GM12878 (cell line): ENCODE data around the gene MEG3.

ENCODE experiments used
- CHD2 ChIP-seq: IDR thresholded peaks from 2 replicates; pipeline ENCODE4 v1.6.1; 2011; ENCODE audit warnings: low read depth, low read length, improper control_type of control experiment, borderline replicate concordance
- CREB1 ChIP-seq: IDR thresholded peaks from 2 replicates; pipeline ENCODE4 v1.6.1; 2012; ENCODE audit warnings: low read depth, mild to moderate bottlenecking, inconsistent platforms
- EP300 ChIP-seq, 2 experiments: fragments of 150-350 bp in 1 of 2; IDR thresholded peaks; 2 replicates each; pipeline ENCODE4 v1.6.1; 2011 to 2012; ENCODE audit warnings: low read depth in 2 of 2, low read length in 2 of 2, borderline replicate concordance in 1 of 2, improper control_type of control experiment in 1 of 2, inconsistent platforms in 1 of 2; ENCODE audit not compliant: control insufficient read depth in 1 of 2
- EZH2 ChIP-seq: IDR thresholded peaks from 2 replicates; pipeline ENCODE4 v1.6.1; 2012; ENCODE audit warnings: low read depth, mild to moderate bottlenecking, control low read depth, inconsistent platforms, low read length, borderline replicate concordance; ENCODE audit not compliant: control insufficient read depth
- JUND ChIP-seq: IDR thresholded peaks from 2 replicates; pipeline ENCODE4 v1.6.1; 2012; ENCODE audit warnings: low read depth, mild to moderate bottlenecking, low read length, improper control_type of control experiment, moderate library complexity
- NR2C2 ChIP-seq: IDR thresholded peaks from 2 replicates; pipeline ENCODE4 v1.6.1; 2011; ENCODE audit warnings: borderline replicate concordance, low read depth; ENCODE audit not compliant: control insufficient read depth, insufficient read length
- REST ChIP-seq: IDR thresholded peaks from 2 replicates; pipeline ENCODE4 v1.6.1; 2012; ENCODE audit warnings: mild to moderate bottlenecking, low read depth, low read length
- SRF ChIP-seq, 2 experiments: IDR thresholded peaks; 2 replicates each; pipeline ENCODE4 v1.6.1; 2011; ENCODE audit warnings: low read depth in 2 of 2, low read length in 2 of 2, mild to moderate bottlenecking in 1 of 2, moderate library complexity in 1 of 2
- YY1 ChIP-seq: IDR thresholded peaks from 2 replicates; pipeline ENCODE4 v1.6.1; 2011; ENCODE audit warnings: low read depth, mild to moderate bottlenecking, low read length
- TF ChIP-seq, protein P1 (sequence below): fragments of 450-650 bp; formaldehyde crosslinking; IDR thresholded peaks from 2 replicates; pipeline ENCODE4 v1.5.0; 2022; ENCODE audit warnings: mild to moderate bottlenecking, missing genetic modification characterization
- TF ChIP-seq, protein P2 (sequence below): fragments of 450-650 bp; IDR thresholded peaks from 2 replicates; pipeline ENCODE4 v1.6.1; 2017; ENCODE audit warnings: mild to moderate bottlenecking

DNA sequence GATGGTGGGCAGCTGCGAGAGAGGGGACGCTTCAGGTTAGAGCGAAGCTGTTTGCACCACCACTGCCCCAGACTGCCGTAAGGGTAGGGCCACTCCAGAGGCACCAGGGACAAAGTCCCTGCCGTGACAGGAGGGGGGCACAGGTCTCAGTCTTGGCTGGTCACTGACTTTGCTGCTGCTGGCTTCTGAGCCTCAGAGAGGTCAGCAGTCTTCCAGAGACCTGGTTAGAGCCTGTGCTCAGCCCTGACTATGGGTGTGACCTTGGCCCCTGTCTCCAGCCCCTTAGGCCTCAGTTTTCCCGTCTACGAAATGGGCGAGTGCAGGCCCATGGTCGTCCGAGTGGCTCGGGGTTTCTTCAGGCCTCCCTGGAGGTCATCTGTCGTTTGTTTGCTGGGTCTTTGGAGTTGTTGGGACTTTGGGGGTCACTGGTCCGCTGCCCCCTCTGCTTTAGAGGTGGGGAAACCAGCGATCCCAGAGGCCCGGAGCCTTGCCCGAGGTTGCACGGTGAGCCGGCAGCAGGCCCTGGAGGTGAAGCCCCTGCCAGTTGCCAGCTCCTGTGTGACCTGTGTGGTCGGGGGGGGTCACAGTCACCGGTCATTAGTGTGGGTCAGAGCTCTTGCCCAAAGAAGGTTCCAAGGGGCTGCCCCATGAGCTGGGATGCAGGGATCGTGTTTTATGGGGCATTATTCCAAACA is 15.3 kb downstream of the MEG3 start:
- TF ChIP-seq, protein P1, sequence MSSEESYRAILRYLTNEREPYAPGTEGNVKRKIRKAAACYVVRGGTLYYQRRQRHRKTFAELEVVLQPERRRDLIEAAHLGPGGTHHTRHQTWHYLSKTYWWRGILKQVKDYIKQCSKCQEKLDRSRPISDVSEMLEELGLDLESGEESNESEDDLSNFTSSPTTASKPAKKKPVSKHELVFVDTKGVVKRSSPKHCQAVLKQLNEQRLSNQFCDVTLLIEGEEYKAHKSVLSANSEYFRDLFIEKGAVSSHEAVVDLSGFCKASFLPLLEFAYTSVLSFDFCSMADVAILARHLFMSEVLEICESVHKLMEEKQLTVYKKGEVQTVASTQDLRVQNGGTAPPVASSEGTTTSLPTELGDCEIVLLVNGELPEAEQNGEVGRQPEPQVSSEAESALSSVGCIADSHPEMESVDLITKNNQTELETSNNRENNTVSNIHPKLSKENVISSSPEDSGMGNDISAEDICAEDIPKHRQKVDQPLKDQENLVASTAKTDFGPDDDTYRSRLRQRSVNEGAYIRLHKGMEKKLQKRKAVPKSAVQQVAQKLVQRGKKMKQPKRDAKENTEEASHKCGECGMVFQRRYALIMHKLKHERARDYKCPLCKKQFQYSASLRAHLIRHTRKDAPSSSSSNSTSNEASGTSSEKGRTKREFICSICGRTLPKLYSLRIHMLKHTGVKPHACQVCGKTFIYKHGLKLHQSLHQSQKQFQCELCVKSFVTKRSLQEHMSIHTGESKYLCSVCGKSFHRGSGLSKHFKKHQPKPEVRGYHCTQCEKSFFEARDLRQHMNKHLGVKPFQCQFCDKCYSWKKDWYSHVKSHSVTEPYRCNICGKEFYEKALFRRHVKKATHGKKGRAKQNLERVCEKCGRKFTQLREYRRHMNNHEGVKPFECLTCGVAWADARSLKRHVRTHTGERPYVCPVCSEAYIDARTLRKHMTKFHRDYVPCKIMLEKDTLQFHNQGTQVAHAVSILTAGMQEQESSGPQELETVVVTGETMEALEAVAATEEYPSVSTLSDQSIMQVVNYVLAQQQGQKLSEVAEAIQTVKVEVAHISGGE (CRISPR knock-in tag): no peak
- no peak for TF ChIP-seq CREB1
- TF ChIP-seq, protein P2, sequence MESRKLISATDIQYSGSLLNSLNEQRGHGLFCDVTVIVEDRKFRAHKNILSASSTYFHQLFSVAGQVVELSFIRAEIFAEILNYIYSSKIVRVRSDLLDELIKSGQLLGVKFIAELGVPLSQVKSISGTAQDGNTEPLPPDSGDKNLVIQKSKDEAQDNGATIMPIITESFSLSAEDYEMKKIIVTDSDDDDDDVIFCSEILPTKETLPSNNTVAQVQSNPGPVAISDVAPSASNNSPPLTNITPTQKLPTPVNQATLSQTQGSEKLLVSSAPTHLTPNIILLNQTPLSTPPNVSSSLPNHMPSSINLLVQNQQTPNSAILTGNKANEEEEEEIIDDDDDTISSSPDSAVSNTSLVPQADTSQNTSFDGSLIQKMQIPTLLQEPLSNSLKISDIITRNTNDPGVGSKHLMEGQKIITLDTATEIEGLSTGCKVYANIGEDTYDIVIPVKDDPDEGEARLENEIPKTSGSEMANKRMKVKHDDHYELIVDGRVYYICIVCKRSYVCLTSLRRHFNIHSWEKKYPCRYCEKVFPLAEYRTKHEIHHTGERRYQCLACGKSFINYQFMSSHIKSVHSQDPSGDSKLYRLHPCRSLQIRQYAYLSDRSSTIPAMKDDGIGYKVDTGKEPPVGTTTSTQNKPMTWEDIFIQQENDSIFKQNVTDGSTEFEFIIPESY: no peak
- TF ChIP-seq REST: no peak
- TF ChIP-seq EP300 (IDR thresholded peaks at IDR 0.05; ENCODE audit: borderline replicate concordance in 1 of 2, control insufficient read depth in 1 of 2, low read depth in 2 of 2, low read length in 2 of 2): no peak
- TF ChIP-seq CHD2: no peak
- TF ChIP-seq NR2C2: no peak
- no peak for TF ChIP-seq JUND
- no peak for TF ChIP-seq YY1
- TF ChIP-seq EZH2: no peak
- TF ChIP-seq SRF (IDR thresholded peaks at IDR 0.05; ENCODE audit: low read depth in 2 of 2, low read length in 2 of 2): no peak
